Endodermal cell (in vitro differentiated cells): ENCODE measurements around the gene SUPV3L1. TPM values are rescaled to one million over a fixed set of nuclear protein-coding genes. Genes with fewer than 3 reads are reported as not detected.

Experiments
- DNase-seq: peaks from one replicate; pipeline ENCODE4 v3.0.0-alpha.2; 2017
- H3K27ac ChIP-seq: 2 replicates; pipeline ENCODE4 v1.5.1; 2013; ENCODE audit warnings: mild to moderate bottlenecking, low read depth, low read length, moderate library complexity
- H3K27me3 ChIP-seq: 2 replicates; pipeline ENCODE4 v1.6.1; 2013; ENCODE audit warnings: mild to moderate bottlenecking, low read length, moderate library complexity; ENCODE audit not compliant: insufficient read depth, control insufficient read depth, poor library complexity, severe bottlenecking
- H3K36me3 ChIP-seq: 2 replicates; pipeline ENCODE4 v1.7.0; 2013; ENCODE audit warnings: mild to moderate bottlenecking, low read length, moderate library complexity; ENCODE audit not compliant: control insufficient read depth, insufficient read depth
- H3K4me1 ChIP-seq: one replicate; pipeline ENCODE4 v1.7.0; 2013; ENCODE audit warnings: low read length; ENCODE audit not compliant: control insufficient read depth, insufficient read depth
- H3K4me3 ChIP-seq: 2 replicates; pipeline ENCODE4 v1.5.1; 2013; ENCODE audit warnings: mild to moderate bottlenecking, low read length, moderate library complexity
- H3K9ac ChIP-seq: 2 replicates; pipeline ENCODE4 v1.6.1; 2013; ENCODE audit warnings: mild to moderate bottlenecking, low read length, moderate library complexity; ENCODE audit not compliant: poor library complexity, severe bottlenecking; ENCODE audit errors: extremely low read depth
- H3K9me3 ChIP-seq: 2 replicates; pipeline ENCODE4 v1.6.1; 2013; ENCODE audit warnings: mild to moderate bottlenecking, low read length, moderate library complexity; ENCODE audit not compliant: control insufficient read depth
- H3K27ac Mint-ChIP-seq: 2 replicates; pipeline ENCODE4 v1.8.0; 2020; ENCODE audit warnings: mixed read lengths
- H3K27me3 Mint-ChIP-seq: 2 replicates; pipeline ENCODE4 v1.8.0; 2021; ENCODE audit warnings: mild to moderate bottlenecking, mixed read lengths; ENCODE audit not compliant: insufficient read depth
- H3K36me3 Mint-ChIP-seq: 2 replicates; pipeline ENCODE4 v1.8.0; 2020; ENCODE audit warnings: low read depth, mixed read lengths
- H3K4me1 Mint-ChIP-seq: 2 replicates; pipeline ENCODE4 v1.8.0; 2020; ENCODE audit warnings: mixed read lengths
- H3K4me3 Mint-ChIP-seq: 2 replicates; pipeline ENCODE4 v1.8.0; 2020; ENCODE audit warnings: mild to moderate bottlenecking, moderate library complexity, mixed read lengths
- H3K9me3 Mint-ChIP-seq: 2 replicates; pipeline ENCODE4 v1.8.0; 2020; ENCODE audit warnings: mild to moderate bottlenecking, mixed read lengths
- CTCF ChIP-seq: fragments of 200-600 bp; sonication (generic); conservative IDR thresholded peaks from 2 replicates; pipeline ENCODE4 v1.5.0; 2021; ENCODE audit warnings: antibody characterized with exemption, mild to moderate bottlenecking
- WGBS, 2 experiments: methylation state at CpG; one replicate each; pipeline versions ENCODE4 v1.1.5 to v1.1.7; 2013; ENCODE audit warnings: missing lambda C conversion rate in 2 of 2, mixed read lengths in 1 of 2; ENCODE audit not compliant: insufficient coverage in 1 of 2, insufficient read length in 1 of 2; 5-methylcytosine and 5-hydroxymethylcytosine counted together
- total RNA-seq, 2 donors: library from RNA; stranded (reverse); fragmentation: NEBNext Ultra II Directional in 1 of 2; extraction: Animal tissue kit (Norgen Biotek cat#: 25700) in 1 of 2; gene quantifications; 2 replicates in 1 of 2; 3 replicates in 1 of 2; pipeline ENCODE4 v1.2.1, GENCODE V29; 2021

The SUPV3L1 gene
- total RNA-seq, 2 donors from 2014 or later, result 36.3 to 38.6 TPM

GRCh38 chr10:69202332-69202731 is 22.3 kb downstream of the SUPV3L1 start:
- Histone ChIP-seq H3K36me3 (peaks cover 79% of the 10 kb centered on the region), H3K9ac (no peak overlapping the region), H3K4me1 (no peaks in the 10 kb centered on the region), H3K4me3 (no peak overlapping the region), H3K27me3 (no peaks in the 10 kb centered on the region), H3K27ac (no peak overlapping the region), H3K9me3 (no peaks in the 10 kb centered on the region)
- TF ChIP-seq CTCF, result no peak
- 89% methylated on average over 1 of the region's 1 CpG; no CpG with 5 or more reads in 1 of the 2 experiments for WGBS, 2 experiments
- Mint-ChIP-seq H3K4me3 (no peak overlapping the region), H3K27ac (no peak overlapping the region), H3K27me3 (no peaks in the 10 kb centered on the region), H3K36me3 (peaks cover 51% of the 10 kb centered on the region), H3K9me3 (no peaks in the 10 kb centered on the region), H3K4me1 (no peaks in the 10 kb centered on the region)
- DNase-seq, result no peak

GRCh38 chr10:69208761-69209160 is 28.7 kb downstream of the SUPV3L1 start:
- Mint-ChIP-seq H3K4me3 (no peak overlapping the region), H3K27me3 (no peaks in the 10 kb centered on the region), H3K9me3 (peaks cover 5% of the 10 kb centered on the region), H3K4me1 (no peaks in the 10 kb centered on the region), H3K36me3 (peaks cover 36% of the 10 kb centered on the region), H3K27ac (no peak overlapping the region)
- no peaks in the 10 kb centered on the region for H3K4me1 ChIP-seq
- no peak for TF ChIP-seq CTCF
- no peak overlapping the region for H3K4me3 ChIP-seq
- no peak overlapping the region for H3K9ac ChIP-seq
- H3K9me3 ChIP-seq, result no peaks in the 10 kb centered on the region
- 91% methylated on average over 4 to 5 of the region's 6 CpGs for WGBS, 2 experiments
- H3K27me3 ChIP-seq, result no peaks in the 10 kb centered on the region
- no peak for DNase-seq
- H3K27ac ChIP-seq, result no peak overlapping the region
- H3K36me3 ChIP-seq, result peaks cover 50% of the 10 kb centered on the region

- H3K9ac ChIP-seq, result no peak overlapping the region
- no peak overlapping the region for H3K4me3 ChIP-seq
- no peak overlapping the region for H3K27ac ChIP-seq
- Mint-ChIP-seq H3K27ac (no peak overlapping the region), H3K9me3 (peaks cover 5% of the 10 kb centered on the region), H3K4me3 (no peak overlapping the region), H3K36me3 (peaks cover 30% of the 10 kb centered on the region), H3K4me1 (no peaks in the 10 kb centered on the region), H3K27me3 (no peaks in the 10 kb centered on the region)
- H3K27me3 ChIP-seq, result no peaks in the 10 kb centered on the region
- H3K4me1 ChIP-seq, result no peaks in the 10 kb centered on the region
- H3K36me3 ChIP-seq, result peaks cover 39% of the 10 kb centered on the region
- H3K9me3 ChIP-seq, result no peaks in the 10 kb centered on the region
- no peak for TF ChIP-seq CTCF
- DNase-seq, result no peak
- 83 to 93% methylated on average over 1 to 3 of the region's 3 CpGs for WGBS, 2 experiments
Observed at GRCh38 chr10:69209787-69210484, 29.9 kb downstream of the SUPV3L1 start.
